Left kidney (tissue), 2 donors: ENCODE data around the gene XRCC1. TPM values are rescaled to one million over a fixed set of nuclear protein-coding genes. Genes with fewer than 3 reads are reported as not detected.
"Not testable (repeated sequence)": the region's sequence is repeated elsewhere in the genome, so short reads cannot be mapped to it uniquely, and the experiment has no call there.

Experiments used
- DNase-seq: peaks from one replicate; pipeline ENCODE4 v3.0.0-alpha.2; 2013
- polyA plus RNA-seq: library from polyadenylated mRNA; unstranded; fragments of 120-200 nt; gene quantifications from one replicate; pipeline ENCODE4 v1.2.1, GENCODE V29; 2013; ENCODE audit not compliant: insufficient read length

XRCC1 gene
- polyA plus RNA-seq, 1 donor: 58.6 TPM

DNA sequence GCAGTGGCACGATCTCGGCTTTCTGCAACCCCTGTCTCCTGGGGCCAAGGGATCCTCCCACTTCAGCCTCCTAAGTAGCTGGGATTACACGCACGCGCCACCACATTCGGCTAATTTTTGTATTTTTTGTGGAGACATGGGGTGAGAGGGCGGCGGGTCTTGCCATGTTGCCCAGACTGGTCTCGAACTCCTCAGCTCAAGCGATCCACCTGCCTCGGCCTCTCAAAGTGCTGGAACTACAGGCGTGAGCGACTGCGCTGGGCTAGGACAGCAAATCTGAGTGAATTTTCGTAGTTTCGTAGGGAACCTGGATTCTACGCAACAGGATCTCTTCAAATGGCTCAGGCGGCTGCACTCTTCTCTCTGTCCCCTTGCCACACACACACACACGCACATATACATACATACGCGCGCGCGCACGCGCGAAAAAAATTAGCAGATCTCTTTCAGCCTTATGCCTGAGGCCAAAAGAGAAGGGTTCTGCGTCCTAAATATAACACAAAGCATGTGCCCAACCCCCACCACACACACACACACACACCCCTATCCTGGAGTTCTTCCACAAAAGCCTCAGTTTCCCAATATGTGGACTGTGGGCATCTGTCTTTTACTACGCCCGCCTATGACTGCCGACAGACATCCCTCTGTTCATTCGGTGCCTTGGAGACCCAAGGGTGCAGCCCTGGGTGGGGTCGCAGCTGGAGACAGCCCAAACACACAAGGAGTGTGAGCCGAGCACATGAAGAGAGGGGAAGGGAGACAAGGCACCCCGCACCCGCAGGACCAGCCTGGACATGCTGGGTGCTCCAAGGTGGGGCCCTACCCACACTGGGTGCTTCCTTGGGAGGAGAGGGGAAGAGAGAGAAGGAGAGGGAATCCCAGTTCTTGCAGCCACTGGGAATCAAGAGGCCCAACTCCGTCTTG lies 890 bp upstream of the XRCC1 start:
- no peak for DNase-seq

DNA sequence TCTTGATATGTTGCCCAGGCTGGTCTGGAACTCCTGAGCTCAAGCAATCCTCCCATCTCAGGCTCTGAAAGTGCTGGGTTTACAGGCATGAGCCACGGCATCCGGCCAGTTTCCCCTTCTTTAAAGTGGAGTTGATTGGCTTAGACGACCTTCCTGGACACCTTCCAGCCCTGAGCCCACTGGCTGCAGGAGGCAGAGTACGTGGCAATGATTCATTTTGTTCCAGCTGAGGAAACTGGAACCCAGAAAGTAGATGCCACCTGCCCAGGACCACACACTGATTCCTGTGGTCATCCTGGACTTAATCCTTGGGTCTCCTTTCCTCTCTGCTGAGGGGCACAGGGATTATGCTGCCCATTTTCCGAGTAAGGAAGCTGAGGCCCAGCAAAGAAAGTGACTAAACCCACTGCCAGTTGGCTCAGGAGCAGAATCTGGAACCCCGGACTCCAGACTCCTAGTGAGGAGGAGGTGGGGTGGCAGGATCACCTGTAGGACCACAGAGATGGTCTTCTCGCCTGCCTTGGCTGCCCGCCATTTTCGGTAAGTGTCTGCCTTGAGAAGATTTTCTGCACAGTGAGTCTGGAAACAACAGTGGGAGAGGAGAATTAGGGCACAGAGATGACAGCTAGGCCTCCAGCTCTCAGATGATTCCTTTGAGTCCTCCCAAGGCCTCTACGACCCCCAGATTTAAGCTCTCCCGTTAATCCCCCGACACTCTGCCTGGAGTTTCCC lies 737 bp downstream of the XRCC1 start:
- DNase-seq: no peak

DNA sequence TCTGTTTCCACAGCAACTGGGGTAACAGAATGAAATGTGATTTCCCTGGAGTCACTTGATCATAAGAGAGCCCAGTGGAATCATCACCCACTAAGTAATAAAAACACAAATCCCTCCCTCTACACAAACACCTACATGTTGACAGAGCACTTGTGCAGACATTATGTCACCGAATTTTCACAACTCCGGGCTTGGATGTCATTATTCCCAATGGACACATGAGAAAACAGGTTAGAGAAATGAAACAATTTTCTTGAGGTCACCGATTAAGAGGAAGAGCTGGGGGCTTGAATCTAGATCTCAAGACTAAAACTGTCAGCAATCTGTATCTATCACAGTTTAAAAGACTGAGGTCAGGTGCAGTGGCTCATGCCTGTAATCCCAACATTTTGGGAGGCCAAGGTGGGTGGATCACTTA lies 3.1 kb downstream of the XRCC1 start:
- DNase-seq: no peak

DNA sequence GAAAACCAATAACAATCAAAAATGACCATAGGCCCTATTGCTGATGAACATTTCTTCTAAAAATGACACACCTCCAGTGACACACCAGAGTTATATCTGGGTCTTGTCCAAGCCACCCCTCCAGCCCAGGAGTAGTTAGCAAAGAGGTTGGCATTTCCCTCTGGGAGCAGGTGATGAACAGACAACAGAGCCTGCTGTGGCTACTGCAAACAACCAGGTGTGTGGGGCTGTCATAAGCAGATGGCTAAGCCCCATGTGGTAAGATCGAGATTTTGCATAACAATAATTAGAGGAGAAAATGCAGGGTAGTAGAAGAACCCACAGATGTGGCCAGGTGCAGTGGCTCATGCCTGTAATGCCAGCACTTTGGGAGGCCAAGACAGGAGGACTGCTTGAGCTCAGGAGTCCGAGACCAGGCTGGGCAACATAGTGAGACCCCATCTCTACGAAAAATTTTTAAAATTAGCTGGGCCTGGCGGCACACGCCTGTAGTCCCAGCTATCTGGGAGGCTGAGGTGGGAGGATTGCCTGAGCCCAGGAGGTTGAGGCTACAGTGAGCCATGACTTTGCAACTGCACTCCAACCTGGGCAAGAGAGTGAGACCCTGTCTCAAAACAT lies 5.0 kb downstream of the XRCC1 start:
- DNase-seq: no peak

DNA sequence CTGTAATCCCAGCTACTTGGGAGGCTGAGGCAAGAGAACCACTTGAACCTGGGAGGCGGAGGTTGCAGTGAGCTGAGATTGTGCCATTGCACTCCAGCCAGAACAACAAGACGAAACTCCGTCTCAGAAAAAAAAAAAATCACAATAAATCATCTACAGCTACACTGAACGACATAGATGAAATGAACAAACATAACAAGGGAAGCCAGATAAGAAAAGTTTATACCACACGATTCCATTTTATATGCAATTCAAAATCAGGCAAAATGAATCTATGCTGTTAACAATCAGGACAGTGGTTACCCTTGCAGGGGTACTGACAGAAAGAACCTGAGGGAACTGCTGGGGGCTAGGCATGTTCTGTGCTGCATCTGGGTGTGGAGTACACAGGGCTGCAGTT lies 5.7 kb downstream of the XRCC1 start:
- DNase-seq: no peak

DNA sequence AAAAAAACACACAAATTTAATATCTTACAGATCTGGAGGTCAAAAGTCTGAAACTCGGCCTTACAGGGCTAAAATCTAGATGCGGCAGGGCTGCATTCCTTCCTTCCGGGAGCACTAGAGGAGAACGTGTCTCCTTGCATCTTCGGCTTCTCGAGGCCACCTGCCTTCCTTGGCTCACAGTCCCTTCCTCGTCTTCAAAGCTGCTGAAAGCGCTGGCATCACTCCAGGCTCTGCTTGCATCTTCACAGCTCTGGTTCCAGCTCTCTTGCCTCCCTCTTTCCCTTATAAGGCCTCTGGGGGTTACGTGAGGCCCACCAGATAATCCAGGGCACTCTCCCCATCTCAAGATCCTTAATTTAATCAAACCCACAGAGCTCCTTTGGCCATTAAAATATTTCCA lies 10.5 kb downstream of the XRCC1 start:
- DNase-seq: no peak

DNA sequence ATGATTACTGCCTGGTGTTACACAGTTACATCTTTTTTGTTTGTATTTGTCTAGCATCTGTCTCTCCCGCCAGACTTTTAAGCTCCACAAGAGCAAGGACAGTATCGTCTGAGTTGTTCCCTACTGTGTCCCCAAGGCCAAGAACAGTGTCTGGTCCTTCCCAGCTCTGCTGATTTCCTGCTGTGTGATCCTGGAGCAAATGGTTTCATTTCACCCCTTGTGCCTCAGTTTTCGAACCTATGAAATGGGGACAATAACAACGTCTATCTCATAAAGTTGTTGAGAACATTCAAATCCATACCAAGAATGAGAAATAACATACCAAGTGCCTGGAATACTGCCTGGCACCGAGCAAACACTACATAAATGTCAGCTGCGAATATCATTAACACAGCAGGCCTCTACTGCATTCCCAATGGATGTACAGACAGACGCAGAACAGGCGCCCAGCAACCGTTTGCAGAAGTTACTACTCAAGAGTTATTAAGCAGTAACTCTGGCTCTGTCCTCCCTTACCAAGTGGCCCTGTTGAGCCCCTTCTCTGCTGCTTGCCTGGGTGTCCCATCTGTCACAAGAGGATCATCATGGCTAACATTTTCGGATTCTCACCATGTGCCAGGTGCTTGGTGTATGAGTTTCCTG lies 11.4 kb downstream of the XRCC1 start:
- no peak for DNase-seq

DNA sequence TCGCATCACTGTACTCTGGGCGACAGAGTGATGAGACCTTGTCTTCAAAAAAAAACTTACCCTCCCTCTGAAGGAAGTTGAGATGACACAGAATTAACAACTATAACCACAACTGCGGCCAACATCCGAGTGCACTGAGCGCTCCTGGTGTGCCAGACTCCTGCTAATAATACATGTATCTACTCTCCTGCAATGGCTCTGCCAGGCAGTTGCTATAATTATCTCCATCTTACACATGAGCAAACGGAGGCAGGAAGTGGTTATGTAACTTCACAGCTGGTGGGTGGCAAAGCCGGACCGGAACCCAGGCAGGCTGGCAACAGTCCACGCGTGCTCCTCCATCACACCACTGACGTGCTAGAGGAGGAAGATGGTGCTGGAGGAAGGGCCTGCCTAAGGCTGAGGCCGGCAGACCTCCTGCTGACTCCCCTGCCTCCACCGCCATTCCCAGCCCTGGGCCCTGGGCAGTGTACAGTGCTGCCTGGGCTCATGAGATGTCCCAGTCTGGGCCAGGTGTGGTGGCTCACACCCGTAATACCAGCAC lies 12.6 kb downstream of the XRCC1 start:
- DNase-seq: no peak

DNA sequence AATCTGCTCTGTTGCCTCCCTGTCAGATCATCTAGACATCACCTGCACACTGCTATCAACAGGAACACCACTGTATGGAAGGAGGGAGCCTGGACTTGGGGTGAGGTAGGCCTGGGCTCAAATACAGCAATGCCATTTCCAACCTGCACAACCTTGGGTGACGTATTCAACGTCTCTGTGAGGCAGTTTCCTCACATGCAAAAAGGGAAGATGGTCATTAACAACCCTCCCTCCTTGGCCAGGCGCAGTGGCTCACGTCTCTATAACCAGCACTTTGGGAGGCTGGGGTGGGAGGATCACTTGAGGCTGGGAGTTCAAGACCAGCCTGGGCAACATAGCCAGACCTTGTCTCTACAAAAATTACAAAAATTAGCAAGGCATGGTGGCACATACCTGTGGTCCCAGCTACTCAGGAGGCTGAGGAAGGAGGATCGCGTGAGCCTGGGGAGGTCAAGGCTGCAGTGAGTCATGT lies 13.1 kb downstream of the XRCC1 start:
- DNase-seq: no peak

DNA sequence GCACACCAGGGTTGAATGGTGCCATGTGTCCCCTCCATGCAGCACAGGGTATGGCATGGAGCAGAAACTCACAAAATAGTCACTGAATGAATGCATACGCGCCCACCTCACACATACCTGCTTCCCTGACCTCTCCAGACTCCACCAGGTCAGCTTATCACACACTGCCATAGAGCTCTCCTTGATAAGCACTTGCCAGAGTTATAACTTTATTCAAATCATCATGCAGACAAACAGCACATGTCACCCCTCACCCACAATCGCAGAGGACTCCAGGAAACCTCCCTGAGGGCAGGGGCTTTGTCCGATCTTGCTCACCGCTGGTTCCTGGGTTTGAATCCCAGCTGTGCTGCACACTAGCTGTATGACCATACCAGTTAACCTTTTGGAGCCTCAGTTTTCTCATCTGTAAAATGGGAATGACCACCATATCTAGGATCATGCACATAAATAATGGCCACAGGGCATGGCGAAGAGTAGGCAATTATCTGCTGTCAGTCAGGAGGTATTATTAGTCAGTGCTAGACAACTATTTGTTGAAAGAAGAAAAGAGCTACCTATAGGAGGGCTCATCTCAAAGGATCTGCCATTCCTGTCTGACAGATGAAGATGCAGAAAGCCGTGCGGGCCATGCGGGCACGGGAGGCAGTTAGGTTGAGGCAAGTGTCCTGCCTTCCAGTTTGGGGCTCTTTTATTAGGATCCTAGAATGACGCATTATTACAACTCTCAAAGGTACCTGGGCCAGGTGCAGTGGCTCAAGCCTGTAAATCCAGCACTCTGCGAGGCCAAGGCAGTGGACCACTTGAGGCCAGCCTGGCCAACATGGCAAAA lies 14.0 kb downstream of the XRCC1 start:
- no peak for DNase-seq

DNA sequence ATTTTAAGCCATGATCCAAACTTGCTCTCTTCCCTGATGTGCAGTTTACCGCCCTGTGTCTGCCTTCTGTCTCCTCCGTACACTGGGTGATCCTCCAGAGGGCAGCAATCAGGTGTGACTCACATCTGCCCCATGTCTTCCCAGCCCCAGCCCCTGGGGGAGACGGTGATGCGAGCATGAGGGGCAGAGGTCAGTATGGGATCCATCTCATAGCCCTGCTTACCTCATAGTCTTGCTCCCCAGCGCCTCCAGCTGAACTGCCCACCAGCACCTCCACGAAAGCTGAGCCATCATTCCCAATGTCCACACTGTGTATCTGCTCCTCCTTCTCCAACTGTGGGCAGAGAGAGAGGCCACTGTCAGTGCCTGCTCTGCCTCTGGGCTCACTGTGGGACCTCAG lies 14.6 kb downstream of the XRCC1 start:
- no peak for DNase-seq

DNA sequence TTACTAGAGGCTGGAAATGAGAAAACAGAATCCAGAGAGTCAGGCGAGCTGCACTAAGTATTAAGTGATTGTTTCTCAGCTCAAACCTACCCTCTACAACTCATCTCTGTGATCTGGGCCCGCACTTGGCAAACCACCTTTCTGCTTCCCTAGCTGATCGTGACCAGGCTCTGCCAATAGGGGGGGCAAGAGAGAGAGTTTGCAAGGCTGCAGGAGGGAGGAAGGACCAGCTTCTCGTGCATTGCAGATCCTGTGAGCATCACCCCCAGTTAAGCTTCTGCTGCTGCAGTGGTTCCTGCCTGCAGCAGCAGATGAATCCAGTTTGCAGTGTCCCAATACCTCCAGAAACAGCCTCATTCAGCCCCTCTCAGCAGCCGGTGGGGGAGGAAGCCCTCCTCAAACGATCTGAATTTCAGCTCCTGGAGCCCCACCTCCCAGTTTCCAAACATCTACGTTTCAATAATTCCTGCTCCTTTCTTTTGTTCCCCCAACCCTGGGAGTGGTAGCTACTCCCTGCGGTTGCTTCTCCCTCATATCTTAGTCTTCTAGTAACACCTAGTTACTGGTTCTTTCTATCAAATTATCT lies 20.0 kb downstream of the XRCC1 start:
- DNase-seq: peak; percentile 64

DNA sequence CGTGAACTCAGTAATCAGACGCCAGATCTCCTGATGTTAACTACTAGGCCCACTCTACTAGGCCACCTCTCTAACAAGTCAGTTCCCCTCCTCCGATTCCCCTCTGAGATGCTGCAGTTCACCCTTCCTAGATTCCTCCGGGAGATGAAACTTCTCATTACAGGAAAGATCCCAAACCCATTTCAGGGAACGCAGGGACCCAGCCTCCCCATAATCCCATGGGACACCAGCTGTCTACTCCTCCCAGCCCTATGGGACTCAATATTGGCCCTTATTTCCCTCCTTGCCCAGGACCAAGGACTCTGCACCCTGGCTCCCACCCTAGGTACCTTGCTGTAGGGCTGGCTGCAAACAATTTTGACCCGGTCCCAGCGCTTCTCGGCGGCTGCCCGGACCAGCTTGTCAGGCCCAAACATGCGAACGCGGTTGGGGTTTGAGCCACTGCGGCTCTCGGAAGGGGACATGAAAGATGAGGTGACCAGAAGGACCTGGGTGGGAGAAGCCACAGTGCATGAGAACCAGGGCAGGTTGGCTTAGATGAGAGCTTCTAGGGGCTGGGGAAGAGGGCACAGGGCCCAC lies 20.9 kb downstream of the XRCC1 start:
- no peak for DNase-seq

DNA sequence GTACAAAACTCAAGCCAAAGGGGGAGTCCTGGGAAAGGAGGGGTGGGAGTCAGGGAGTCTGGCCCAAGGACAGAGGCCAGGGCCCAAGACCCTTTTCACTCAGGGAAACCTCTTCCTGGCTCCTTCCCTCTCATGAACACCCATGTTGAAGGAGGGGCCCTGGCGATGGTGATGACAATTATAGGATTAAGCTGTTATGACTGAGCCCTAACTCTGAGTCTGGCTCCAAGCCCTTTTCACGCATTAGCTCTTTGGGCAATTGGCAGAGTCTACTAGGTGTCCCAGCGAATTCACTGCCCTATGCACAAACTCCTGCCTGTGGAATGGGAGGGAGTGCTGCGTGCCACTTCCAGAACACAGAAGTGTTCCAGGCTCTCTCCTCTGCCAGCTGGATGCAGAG lies 21.7 kb downstream of the XRCC1 start:
- no peak for DNase-seq

DNA sequence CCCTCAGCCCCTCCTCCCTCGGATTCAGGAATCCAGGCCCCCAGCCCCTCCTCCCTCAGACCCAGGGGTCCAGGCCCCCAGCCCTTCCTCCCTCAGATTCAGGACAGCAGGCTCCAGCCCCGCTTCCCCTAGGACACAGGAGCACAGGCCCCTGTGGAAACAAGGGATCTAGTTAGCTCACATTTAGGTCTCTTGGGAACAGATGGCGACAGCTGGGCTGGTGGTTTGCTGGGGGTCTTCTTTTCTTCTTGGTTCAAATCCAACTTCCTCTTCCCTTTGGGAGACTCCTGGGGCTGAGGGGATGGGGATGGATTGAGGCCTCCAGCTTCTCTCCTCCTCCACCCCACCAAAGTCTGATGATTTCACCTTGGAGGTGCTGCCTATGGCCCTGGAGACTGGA lies 22.7 kb downstream of the XRCC1 start:
- no peak for DNase-seq

DNA sequence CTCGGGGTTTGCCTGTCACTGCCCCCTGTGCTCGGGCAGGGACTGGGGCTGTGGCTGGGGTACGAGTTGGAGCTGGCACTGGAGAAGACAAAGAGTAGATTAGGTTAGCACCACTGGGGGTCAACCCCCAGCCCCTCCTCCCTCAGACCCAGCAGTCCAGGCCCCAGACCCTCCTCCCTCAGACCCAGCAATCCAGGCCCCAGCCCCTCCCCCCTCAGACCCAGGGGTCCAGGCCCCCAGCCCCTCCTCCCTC lies 23.2 kb downstream of the XRCC1 start:
- no peak for DNase-seq

DNA sequence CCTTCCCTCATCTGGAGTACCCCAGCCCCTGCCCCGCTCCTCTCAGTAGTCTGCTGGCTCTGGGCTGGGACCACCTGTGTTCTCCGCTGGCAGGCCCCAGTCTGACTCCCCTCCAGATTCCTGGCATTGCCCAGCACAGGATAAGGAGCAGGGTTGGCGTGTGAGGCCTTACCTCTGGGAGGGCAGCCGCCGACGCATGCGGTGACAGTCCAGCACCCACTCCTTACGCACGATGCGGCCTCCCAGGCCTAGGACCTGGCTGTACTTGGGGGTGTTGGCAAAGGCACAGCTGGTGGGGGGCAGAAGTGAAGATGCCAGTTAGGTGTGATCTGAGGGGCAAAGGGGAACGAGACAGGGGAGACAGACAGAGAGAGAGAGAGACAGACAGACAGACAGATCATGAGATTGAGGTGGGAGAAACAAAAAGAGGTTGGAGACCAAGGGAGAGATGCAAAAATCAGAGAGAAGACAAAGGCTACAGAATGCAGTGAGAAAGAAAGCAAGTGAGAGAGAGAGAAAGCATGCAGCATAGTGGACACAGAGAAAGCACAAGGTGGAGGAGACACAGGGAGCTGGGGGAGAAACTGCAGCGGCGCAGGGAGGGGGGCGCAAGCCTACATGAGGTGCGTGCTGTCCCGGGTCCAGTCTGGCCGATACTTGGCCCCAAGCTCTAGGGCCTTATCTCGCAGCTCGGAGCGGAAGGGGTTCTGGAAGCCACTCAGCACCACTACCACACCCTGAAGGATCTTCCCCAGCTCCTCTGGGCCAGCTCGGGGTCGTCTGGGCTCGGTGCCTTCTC lies 23.7 kb downstream of the XRCC1 start:
- no peak for DNase-seq

DNA sequence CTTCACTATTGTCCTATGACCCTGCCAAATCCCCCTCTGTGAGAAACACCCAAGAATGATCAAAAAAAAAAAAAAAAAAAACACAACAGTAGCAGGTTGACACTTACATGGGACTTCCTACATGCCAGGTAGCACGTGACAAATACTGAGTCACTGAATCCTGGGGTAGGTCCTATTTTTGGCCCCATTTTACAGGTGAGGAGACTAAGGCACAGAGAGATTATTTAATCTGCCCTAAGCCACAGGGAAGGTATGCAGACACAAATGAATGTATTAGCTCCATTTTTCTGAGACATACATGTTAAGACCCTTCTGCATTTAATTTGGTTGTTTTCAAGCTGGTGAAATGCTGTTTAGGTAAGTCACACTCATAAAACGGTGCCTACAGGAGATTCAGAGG lies 26.6 kb downstream of the XRCC1 start:
- DNase-seq: no peak

DNA sequence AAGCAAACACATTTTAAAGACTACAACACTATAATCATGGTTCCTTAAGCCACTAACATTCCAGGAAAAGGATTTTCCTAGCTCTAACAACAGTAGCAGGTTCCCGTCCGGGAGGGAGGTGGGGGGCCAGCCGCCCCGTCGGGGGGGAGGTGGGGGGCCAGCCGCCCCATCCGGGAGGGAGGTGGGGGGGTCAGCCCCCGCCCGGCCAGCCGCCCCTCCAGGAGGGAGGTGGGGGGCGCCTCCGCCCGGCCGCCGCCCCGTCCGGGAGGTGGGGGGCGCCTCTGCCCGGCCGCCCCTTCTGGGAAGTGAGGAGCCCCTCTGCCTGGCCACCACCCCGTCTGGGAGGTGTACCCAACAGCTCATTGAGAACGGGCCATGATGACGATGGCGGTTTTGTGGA lies 27.4 kb downstream of the XRCC1 start:
- not testable (repeated sequence) for DNase-seq

DNA sequence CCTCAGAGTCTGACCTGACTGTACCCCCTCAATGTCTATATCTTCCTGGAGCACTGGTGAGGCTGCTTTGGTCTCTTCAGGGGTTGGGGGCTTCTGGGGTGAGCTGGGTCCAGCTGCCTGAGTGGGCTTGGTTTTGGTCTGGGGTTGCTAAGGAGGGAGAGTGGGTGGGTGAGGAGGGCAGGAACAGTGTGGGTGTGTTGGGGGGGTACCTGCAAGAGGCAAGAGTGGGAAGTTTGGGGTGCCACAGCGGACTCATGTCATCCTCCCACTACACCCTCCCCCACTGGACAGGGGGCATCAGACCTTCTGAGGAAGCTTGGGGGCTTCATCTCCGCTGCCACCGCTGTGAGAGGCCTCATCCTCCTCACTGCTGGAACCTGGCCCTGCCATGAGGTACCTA lies 28.7 kb downstream of the XRCC1 start:
- DNase-seq: no peak
